Activated naive CD8-positive, alpha-beta T cell (primary cell): ENCODE measurements around the gene KIFC1.

Experiments
- H3K27ac Mint-ChIP-seq: one replicate; pipeline ENCODE4 v1.8.0; 2021; ENCODE audit warnings: mixed read lengths
- H3K27me3 Mint-ChIP-seq: one replicate; pipeline ENCODE4 v1.8.0; 2021; ENCODE audit warnings: mixed read lengths
- H3K36me3 Mint-ChIP-seq: one replicate; pipeline ENCODE4 v1.8.0; 2021; ENCODE audit warnings: mixed read lengths
- H3K4me1 Mint-ChIP-seq: one replicate; pipeline ENCODE4 v1.8.0; 2021; ENCODE audit warnings: low read depth, mixed read lengths
- H3K4me3 Mint-ChIP-seq: one replicate; pipeline ENCODE4 v1.8.0; 2021; ENCODE audit warnings: mild to moderate bottlenecking, mixed read lengths
- H3K9me3 Mint-ChIP-seq: one replicate; pipeline ENCODE4 v1.8.0; 2021; ENCODE audit warnings: low read depth, mixed read lengths

KIFC1 gene

GRCh38 chr6:33413241-33414120, 21.9 kb downstream of the KIFC1 start:
- Mint-ChIP-seq H3K27me3 (no peaks in the 10 kb centered on the region), H3K9me3 (no peaks in the 10 kb centered on the region), H3K36me3 (peaks cover 2% of the 10 kb centered on the region), H3K4me3 (peak overlapping the region; percentile 49), H3K27ac (peak overlapping the region; percentile 89), H3K4me1 (peaks cover 70% of the 10 kb centered on the region)

GRCh38 chr6:33414592-33415271, 23.1 kb downstream of the KIFC1 start:
- Mint-ChIP-seq H3K9me3 (no peaks in the 10 kb centered on the region), H3K4me3 (no peak overlapping the region), H3K4me1 (peaks cover 78% of the 10 kb centered on the region)

GRCh38 chr6:33415831-33416230, 24.2 kb downstream of the KIFC1 start:
- H3K36me3 Mint-ChIP-seq = peaks cover 2% of the 10 kb centered on the region
- H3K4me1 Mint-ChIP-seq = peaks cover 78% of the 10 kb centered on the region
- H3K27me3 Mint-ChIP-seq = no peaks in the 10 kb centered on the region

More at GRCh38 chr6:33414592-33415271, 23.1 kb downstream of the KIFC1 start:
- H3K36me3 Mint-ChIP-seq = peaks cover 2% of the 10 kb centered on the region
- peak overlapping the region; percentile 83 for H3K27ac Mint-ChIP-seq
- no peaks in the 10 kb centered on the region for H3K27me3 Mint-ChIP-seq

GRCh38 chr6:33416386-33417127, 24.9 kb downstream of the KIFC1 start:
- Mint-ChIP-seq H3K27ac (peak overlapping the region; percentile 99), H3K36me3 (peaks cover 2% of the 10 kb centered on the region), H3K9me3 (no peaks in the 10 kb centered on the region)

More at GRCh38 chr6:33415831-33416230, 24.2 kb downstream of the KIFC1 start:
- peak overlapping the region; percentile 49 for H3K4me3 Mint-ChIP-seq
- H3K27ac Mint-ChIP-seq = peak overlapping the region; percentile 83
- no peaks in the 10 kb centered on the region for H3K9me3 Mint-ChIP-seq

GRCh38 chr6:33417128-33417902, 25.7 kb downstream of the KIFC1 start:
- Mint-ChIP-seq H3K27me3 (no peaks in the 10 kb centered on the region), H3K27ac (peak overlapping the region; percentile 99), H3K9me3 (no peaks in the 10 kb centered on the region), H3K4me3 (peak overlapping the region; percentile 94), H3K4me1 (peaks cover 79% of the 10 kb centered on the region), H3K36me3 (peaks cover 2% of the 10 kb centered on the region)

More at GRCh38 chr6:33416386-33417127, 24.9 kb downstream of the KIFC1 start:
- Mint-ChIP-seq H3K4me1 (peaks cover 81% of the 10 kb centered on the region), H3K4me3 (peak overlapping the region; percentile 94), H3K27me3 (no peaks in the 10 kb centered on the region)

- Mint-ChIP-seq H3K27me3 (no peaks in the 10 kb centered on the region), H3K4me1 (peaks cover 74% of the 10 kb centered on the region), H3K27ac (peak within 1 kb of the TSS; percentile 99), H3K9me3 (no peaks in the 10 kb centered on the region), H3K36me3 (peaks cover 2% of the 10 kb centered on the region), H3K4me3 (peak within 1 kb of the TSS; percentile 94)
Measured at GRCh38 chr6:33417903-33418689, 26.5 kb downstream of the KIFC1 start, which contains the start of gene CUTA. Gene CUTA, minus strand, starts transcription at chr6:33418107. Its CDS starts 107 bp downstream, at chr6:33418000.

- Mint-ChIP-seq H3K27me3 (no peaks in the 10 kb centered on the region), H3K27ac (peak overlapping the region; percentile 99), H3K9me3 (no peaks in the 10 kb centered on the region), H3K4me3 (peak overlapping the region; percentile 94), H3K36me3 (peaks cover 2% of the 10 kb centered on the region), H3K4me1 (peaks cover 74% of the 10 kb centered on the region)
Measured at GRCh38 chr6:33418690-33419291, 27.2 kb downstream of the KIFC1 start.

GRCh38 chr6:33419580-33420490, 28.2 kb downstream of the KIFC1 start, which contains the start of gene SYNGAP1:
Gene SYNGAP1, plus strand, starts transcription at chr6:33420065. Its CDS starts 200 bp downstream, at chr6:33420265.
- peaks cover 2% of the 10 kb centered on the region for H3K36me3 Mint-ChIP-seq
- peak within 1 kb of the TSS; percentile 94 for H3K4me3 Mint-ChIP-seq
- no peaks in the 10 kb centered on the region for H3K9me3 Mint-ChIP-seq
- H3K27me3 Mint-ChIP-seq = no peaks in the 10 kb centered on the region
- peaks cover 75% of the 10 kb centered on the region for H3K4me1 Mint-ChIP-seq
- H3K27ac Mint-ChIP-seq = peak within 1 kb of the TSS; percentile 99

- peaks cover 75% of the 10 kb centered on the region for H3K4me1 Mint-ChIP-seq
- H3K9me3 Mint-ChIP-seq = no peaks in the 10 kb centered on the region
- peaks cover 2% of the 10 kb centered on the region for H3K36me3 Mint-ChIP-seq
- peak overlapping the region; percentile 46 for H3K4me3 Mint-ChIP-seq
- no peaks in the 10 kb centered on the region for H3K27me3 Mint-ChIP-seq
- no peak overlapping the region for H3K27ac Mint-ChIP-seq
Measured at GRCh38 chr6:33420491-33421343, 29.1 kb downstream of the KIFC1 start.

GRCh38 chr6:33421344-33421643, 29.7 kb downstream of the KIFC1 start:
- Mint-ChIP-seq H3K36me3 (peaks cover 2% of the 10 kb centered on the region), H3K4me3 (peak overlapping the region; percentile 44), H3K4me1 (peaks cover 73% of the 10 kb centered on the region), H3K27me3 (no peaks in the 10 kb centered on the region), H3K9me3 (no peaks in the 10 kb centered on the region), H3K27ac (no peak overlapping the region)

GRCh38 chr6:33423777-33424176, 32.2 kb downstream of the KIFC1 start:
- Mint-ChIP-seq H3K4me3 (peak overlapping the region; percentile 89), H3K27ac (peak overlapping the region; percentile 84), H3K9me3 (no peaks in the 10 kb centered on the region), H3K4me1 (peaks cover 68% of the 10 kb centered on the region), H3K36me3 (no peaks in the 10 kb centered on the region), H3K27me3 (no peaks in the 10 kb centered on the region)
